SK-MEL-5 (cell line): Measurements from ENCODE around the gene ARMH3. TPM values are rescaled to one million over a fixed set of nuclear protein-coding genes. Genes with fewer than 3 reads are reported as not detected.

Source experiments
- DNase-seq: peaks from one replicate; pipeline ENCODE4 v3.0.0-alpha.2; 2016; ENCODE audit warnings: low read depth, low spot score
- in situ Hi-C: cut with HindIII; loops from 2 replicates; pipeline ENCODE4 v1.10.0; 2016; ENCODE audit warnings: low sequenced_read_pairs, high pct_unique_total_duplicates, low pct_unique_long_range_greater_than_20kb
- polyA plus RNA-seq, 2 experiments: library from polyadenylated mRNA; depleted of rRNA; stranded (reverse); fragments of >200 nt; gene quantifications; 2 replicates each; pipeline ENCODE4 v1.2.3, GENCODE V29; 2015
- total RNA-seq: library from RNA; depleted of rRNA; stranded (reverse); fragments of >200 nt; shearing (Covaris generic); gene quantifications from 2 replicates; pipeline ENCODE4 v1.2.3, GENCODE V29; 2014; rRNA removed

Gene ARMH3
- 7.5 and 9.4 TPM in 2 replicates for total RNA-seq
- polyA plus RNA-seq (2015; cell fraction: cytosol; rRNA removed): 13.1 and 14.1 TPM in 2 replicates
- polyA plus RNA-seq (2015; cell fraction: nucleus; rRNA removed): 24.6 and 37.4 TPM in 2 replicates

- in situ Hi-C loops: no loop called here
- peak; percentile 97 for DNase-seq
Observed at GRCh38 chr10:102055647-102056419, at the start of gene ARMH3. Gene ARMH3, minus strand, starts transcription at chr10:102056173. Its CDS starts 16,059 bp downstream, at chr10:102040114.

- DNase-seq: no peak
Observed at GRCh38 chr10:102102421-102102820, 46.4 kb upstream of the ARMH3 start.

DNA sequence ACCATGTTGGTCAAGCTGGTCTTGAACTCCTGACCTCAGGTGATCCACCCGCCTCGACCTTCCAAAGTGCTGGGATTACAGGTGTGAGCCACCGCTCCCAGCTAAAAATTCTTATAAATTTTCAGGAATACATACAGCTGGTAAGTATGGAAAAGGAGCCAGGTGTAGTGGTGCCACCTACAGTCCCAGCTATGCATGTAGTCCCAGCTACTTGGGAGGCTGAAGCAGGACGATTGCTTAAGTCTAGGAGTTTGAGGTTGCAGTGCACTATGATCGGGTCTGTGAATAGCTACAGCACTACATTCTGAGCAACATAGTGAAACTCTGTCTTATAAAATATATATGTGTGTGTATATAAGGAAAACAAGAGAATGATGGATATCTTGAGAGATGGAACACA lies 45.2 kb upstream of the ARMH3 start:
- no peak for DNase-seq
- in situ Hi-C loops: no loop called here

More at GRCh38 chr10:102102421-102102820, 46.4 kb upstream of the ARMH3 start:
- in situ Hi-C loops: no loop called here

DNA sequence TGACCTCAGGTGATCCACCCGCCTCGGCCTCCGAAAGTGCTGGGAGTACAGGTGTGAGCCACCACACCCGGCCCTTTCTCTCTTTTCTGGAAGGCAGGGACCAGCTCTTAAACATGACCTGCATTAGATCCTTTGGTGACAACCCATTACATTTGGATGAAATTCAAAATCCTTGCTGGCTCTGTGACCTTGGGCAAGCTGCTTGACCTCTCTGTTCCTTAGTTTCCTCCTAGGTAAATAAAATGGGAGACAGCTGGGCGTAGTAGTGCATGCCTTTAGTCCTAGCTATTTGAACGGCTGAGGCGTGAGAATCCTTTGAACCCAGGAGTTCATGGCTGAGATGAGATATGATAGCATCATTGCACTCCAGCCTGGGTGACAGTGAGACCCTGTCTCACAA lies 40.5 kb upstream of the ARMH3 start:
- in situ Hi-C loops: no loop called here
- no peak for DNase-seq

DNA sequence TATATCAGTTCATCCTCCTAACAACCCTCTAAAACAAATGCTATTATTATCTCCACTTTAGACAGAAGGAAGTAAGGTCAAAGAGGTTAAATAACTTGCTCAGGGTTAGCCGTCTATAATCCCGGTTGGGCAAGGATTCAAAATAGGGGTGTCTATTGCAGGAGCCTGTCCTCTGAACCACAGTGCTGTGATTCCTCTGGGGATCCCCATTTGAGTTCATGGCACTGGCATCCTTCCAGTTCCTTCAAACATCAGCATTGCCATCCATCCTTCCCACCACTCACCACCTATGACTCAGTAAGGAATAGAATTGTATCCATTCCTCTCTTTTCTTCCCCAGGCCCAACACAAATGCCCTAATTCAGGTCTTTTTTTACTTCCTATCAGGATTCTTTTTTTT lies 34.8 kb upstream of the ARMH3 start:
- DNase-seq: no peak
- in situ Hi-C loops: no loop called here

DNA sequence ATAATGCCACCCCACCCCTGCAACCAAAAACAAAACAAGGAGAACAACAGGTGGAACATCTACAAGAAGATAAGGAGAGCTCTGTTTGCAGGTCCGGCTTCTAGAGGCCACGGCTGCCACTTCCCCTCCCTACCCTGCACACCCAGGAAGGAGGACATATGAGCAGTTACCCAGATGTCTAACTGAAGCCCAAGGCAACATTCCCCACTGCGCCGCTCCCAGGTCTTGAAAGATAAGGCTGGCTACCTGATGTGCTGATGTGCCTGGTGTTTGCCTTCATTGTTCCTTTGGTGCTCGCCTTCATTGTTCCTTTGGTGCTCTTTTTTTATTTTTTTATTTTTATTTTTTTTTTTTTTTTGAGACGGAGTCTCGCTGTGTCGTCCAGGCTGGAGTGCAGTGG lies 30.2 kb upstream of the ARMH3 start:
- in situ Hi-C loops: no loop called here
- DNase-seq: no peak

GRCh38 chr10:102085336-102085735 lies 29.4 kb upstream of the ARMH3 start:
- peak; percentile 37 for DNase-seq
- in situ Hi-C loops: no loop called here

- in situ Hi-C loops: no loop called here
- DNase-seq: no peak
Observed at GRCh38 chr10:102083541-102083940, 27.6 kb upstream of the ARMH3 start.

GRCh38 chr10:102072673-102073527 lies 16.9 kb upstream of the ARMH3 start:
- DNase-seq: peak; percentile 82
- in situ Hi-C loops: no loop called here

- DNase-seq: no peak
Observed at GRCh38 chr10:102069071-102069470, 13.1 kb upstream of the ARMH3 start.

GRCh38 chr10:102068216-102068615 lies 12.2 kb upstream of the ARMH3 start:
- in situ Hi-C loops: no loop called here
- DNase-seq: no peak

More at GRCh38 chr10:102069071-102069470, 13.1 kb upstream of the ARMH3 start:
- in situ Hi-C loops: no loop called here

DNA sequence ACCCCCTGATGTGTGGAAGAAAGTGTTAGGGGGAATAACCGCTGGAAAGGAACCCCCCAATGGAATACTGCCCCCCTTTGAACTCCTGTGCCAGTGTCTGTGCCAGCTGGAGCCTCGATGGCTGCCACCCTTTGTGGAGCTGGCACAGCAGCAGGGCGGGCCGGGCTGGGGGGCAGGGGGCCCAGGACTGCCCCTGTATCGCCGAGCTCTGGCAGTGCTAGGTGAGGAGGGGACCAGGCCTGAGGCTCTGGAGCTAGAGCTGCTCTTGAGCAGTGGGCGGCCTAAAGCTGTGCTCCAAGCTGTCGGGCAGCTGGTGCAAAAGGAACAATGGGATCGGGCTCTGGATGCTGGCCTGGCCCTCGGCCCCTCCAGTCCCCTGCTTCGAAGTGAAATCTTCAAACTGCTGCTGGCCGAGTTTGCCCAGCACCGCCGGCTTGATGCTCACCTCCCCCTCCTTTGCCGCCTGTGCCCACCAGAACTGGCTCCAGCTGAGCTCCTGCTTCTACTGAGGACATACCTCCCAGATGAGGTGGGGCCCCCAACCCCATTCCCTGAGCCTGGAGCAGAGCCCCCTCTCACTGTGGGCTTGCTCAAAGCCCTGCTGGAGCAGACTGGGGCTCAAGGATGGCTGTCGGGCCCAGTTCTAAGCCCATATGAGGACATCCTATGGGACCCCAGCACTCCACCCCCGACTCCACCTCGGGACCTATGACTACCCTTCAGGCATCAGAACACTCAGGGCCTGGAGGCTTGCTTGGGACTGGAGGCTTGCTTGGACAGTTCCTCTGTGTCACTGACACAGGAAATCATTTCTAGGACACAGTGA lies 11.3 kb upstream of the ARMH3 start:
- DNase-seq: no peak
- in situ Hi-C loops: no loop called here

GRCh38 chr10:102066399-102067088 lies 10.6 kb upstream of the ARMH3 start:
- in situ Hi-C loops: no loop called here
- DNase-seq: no peak

DNA sequence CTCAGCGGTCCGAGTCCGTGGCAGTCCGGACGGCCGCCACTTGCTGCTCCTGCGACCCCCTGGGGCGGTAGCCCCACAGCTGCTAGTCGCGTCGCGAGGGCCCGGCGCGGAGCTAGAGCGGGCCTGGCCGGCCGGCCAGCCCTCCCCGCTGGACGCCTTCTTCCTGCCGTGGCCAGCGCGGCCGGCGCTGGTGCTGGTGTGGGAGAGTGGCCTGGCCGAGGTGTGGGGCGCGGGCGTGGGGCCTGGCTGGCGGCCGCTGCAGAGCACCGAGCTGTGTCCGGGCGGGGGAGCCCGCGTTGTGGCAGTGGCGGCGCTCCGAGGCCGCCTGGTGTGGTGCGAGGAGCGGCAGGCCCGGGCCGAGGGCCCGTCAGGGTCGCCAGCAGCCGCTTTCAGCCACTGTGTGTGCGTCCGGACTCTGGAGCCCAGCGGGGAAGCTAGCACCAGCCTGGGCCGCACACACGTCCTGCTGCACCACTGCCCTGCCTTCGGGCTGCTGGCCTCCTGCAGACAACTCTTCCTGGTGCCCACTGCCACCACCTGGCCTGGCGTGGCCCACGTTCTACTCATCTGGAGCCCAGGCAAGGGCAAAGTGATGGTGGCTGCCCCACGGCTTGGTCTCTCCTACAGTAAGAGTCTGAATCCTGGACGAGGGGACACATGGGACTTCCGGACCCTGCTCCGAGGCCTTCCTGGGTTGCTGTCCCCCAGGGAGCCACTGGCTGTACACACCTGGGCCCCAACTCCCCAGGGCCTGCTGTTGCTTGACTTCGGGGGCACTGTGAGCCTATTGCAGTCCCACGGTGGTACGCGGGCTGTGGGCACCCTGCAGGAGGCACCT lies 9.8 kb upstream of the ARMH3 start:
- in situ Hi-C loops: no loop called here
- DNase-seq: peak; percentile 3

DNA sequence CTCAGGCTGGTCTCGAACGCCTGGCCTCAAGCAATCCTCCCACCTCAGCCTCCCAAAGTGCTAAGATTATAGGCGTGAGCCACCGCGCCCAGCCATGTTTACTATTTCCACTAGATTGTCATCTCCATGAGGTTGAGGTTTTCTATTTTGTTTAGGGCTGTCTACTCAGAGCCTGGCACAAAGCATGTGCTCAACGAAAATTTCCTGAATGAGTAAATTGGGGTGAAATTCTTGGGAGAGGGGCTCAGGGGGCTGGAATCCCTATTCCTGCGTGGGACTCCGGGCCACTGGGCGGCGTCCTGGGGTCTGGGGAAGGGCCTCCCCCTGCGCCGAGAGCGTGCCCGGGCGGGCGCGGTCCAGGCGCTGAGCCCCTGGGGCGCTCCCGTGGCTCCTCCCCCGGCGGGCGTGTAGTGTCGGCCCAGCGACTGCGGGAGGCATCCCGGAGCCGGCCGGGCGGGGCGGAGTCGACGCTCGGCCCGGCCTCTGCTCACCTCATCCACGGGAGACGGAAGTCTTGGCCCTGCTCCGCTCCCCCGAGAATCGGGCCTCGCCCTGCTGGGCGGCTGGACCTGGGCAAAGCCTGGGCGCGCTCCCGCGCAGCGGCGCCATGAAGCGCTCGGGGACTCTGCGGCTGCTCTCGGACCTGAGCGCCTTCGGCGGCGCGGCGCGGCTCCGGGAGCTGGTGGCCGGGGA lies 9.0 kb upstream of the ARMH3 start, which contains the start of gene HPS6:
HPS6 (plus strand) TSS at position 482 of the 693 bp plus-strand sequence; CDS start at position 608, 126 bp downstream.
- peak; percentile 89 for DNase-seq
- in situ Hi-C loops: no loop called here

- DNase-seq: no peak
- in situ Hi-C loops: no loop called here
Observed at GRCh38 chr10:102064503-102064867, 8.5 kb upstream of the ARMH3 start.
